Thymus (tissue), 11 donors: ENCODE data around the gene DMRTC2. TPM values are rescaled to one million over a fixed set of nuclear protein-coding genes. Genes with fewer than 3 reads are reported as not detected.

Experiments used
- DNase-seq, 9 donors: peaks; one replicate each; pipeline ENCODE4 v3.0.0-alpha.2; 2013; ENCODE audit warnings: low spot score in 9 of 9, low read depth in 6 of 9, missing footprints in 1 of 9
- H3K27ac ChIP-seq, 2 donors: one replicate each; pipeline ENCODE4 v1.5.1; 2013; ENCODE audit warnings: control low read depth in 1 of 2, low read depth in 1 of 2, low read length in 1 of 2, mild to moderate bottlenecking in 1 of 2, moderate library complexity in 1 of 2
- H3K27me3 ChIP-seq, 2 donors: one replicate each; pipeline ENCODE4 v1.5.1; 2013; ENCODE audit warnings: low read length in 1 of 2; ENCODE audit not compliant: control insufficient read depth in 2 of 2, insufficient read depth in 1 of 2
- H3K36me3 ChIP-seq, 2 donors: one replicate each; pipeline ENCODE4 v1.5.1; 2013; ENCODE audit warnings: low read length in 1 of 2, mild to moderate bottlenecking in 1 of 2, moderate library complexity in 1 of 2; ENCODE audit not compliant: control insufficient read depth in 2 of 2, insufficient read depth in 2 of 2
- H3K4me1 ChIP-seq, 2 donors: one replicate each; pipeline ENCODE4 v1.5.1; 2013; ENCODE audit warnings: low read length in 2 of 2; ENCODE audit not compliant: control insufficient read depth in 2 of 2, insufficient read depth in 2 of 2
- H3K4me3 ChIP-seq, 2 donors: one replicate each; pipeline ENCODE4 v1.5.1; 2013; ENCODE audit warnings: low read length in 2 of 2, control low read depth in 1 of 2, mild to moderate bottlenecking in 1 of 2
- H3K9me3 ChIP-seq, 2 donors: one replicate each; pipeline ENCODE4 v1.5.1; 2013; ENCODE audit warnings: low read length in 1 of 2, mild to moderate bottlenecking in 1 of 2; ENCODE audit not compliant: control insufficient read depth in 2 of 2, insufficient read depth in 1 of 2
- WGBS: extraction: QIAGEN DNeasy Blood & Tissue Kit; methylation state at CpG from one replicate; pipeline ENCODE4 v1.1.7; 2013; 5-methylcytosine and 5-hydroxymethylcytosine counted together
- polyA plus RNA-seq: library from polyadenylated mRNA; stranded (reverse); fragments of 200-250 nt; gene quantifications from one replicate; pipeline ENCODE4 v1.2.3, GENCODE V29; 2013
- total RNA-seq: library from RNA; stranded (reverse); fragments of 120-200 nt; gene quantifications from one replicate; pipeline ENCODE4 v1.2.4, GENCODE V29; 2013
- donor health status: healthy.

DMRTC2 gene
- total and polyA plus RNA-seq, 2 donors, result 0.07 TPM; not detected in 1

GRCh38 chr19:41897820-41898219 is 53.0 kb downstream of the DMRTC2 start:
- WGBS, result 97% methylated on average over 24 of the region's 24 CpGs
- Histone ChIP-seq H3K27ac (no peak overlapping the region), H3K4me3 (no peak overlapping the region), H3K9me3 (no peaks in the 10 kb centered on the region), H3K4me1 (peaks cover 0 to 2% of the 10 kb centered on the region in 2 donors), H3K27me3 (no peaks in the 10 kb centered on the region), H3K36me3 (peaks cover 80 to 84% of the 10 kb centered on the region in 2 donors)
- no peak for DNase-seq

- DNase-seq, result no peak
- Histone ChIP-seq H3K36me3 (peaks cover 81 to 84% of the 10 kb centered on the region in 2 donors), H3K27me3 (no peaks in the 10 kb centered on the region), H3K9me3 (no peaks in the 10 kb centered on the region), H3K4me3 (no peak overlapping the region), H3K27ac (no peak overlapping the region), H3K4me1 (no peaks in the 10 kb centered on the region)
- WGBS, result 97% methylated on average over 15 of the region's 15 CpGs
Measured at GRCh38 chr19:41898235-41898634, 53.4 kb downstream of the DMRTC2 start.

Other genes with a start within 250 kb of the DMRTC2 start
- gene CEACAM4, start 218.0 kb upstream of the DMRTC2 start, total RNA-seq, result 0.52 TPM
- gene CEACAM4, start 218.0 kb upstream of the DMRTC2 start, polyA plus RNA-seq, result 1.9 TPM
- 0.19 TPM for gene CEACAM7, start 156.8 kb upstream of the DMRTC2 start, total RNA-seq
- gene CEACAM7, start 156.8 kb upstream of the DMRTC2 start, polyA plus RNA-seq, result 1.8 TPM
- gene CEACAM5, start 136.4 kb upstream of the DMRTC2 start, total RNA-seq, result 0.09 TPM
- gene CEACAM5, start 136.4 kb upstream of the DMRTC2 start, polyA plus RNA-seq, result 1.9 TPM
- 1.4 TPM for gene CEACAM6, start 89.5 kb upstream of the DMRTC2 start, total RNA-seq
- 6.5 TPM for gene CEACAM6, start 89.5 kb upstream of the DMRTC2 start, polyA plus RNA-seq
- gene CEACAM3, start 48.5 kb upstream of the DMRTC2 start, total RNA-seq, result 0.99 TPM
- gene CEACAM3, start 48.5 kb upstream of the DMRTC2 start, polyA plus RNA-seq, result 1.5 TPM
- gene LYPD4, start 359 bp upstream of the DMRTC2 start, total RNA-seq, result not detected
- gene LYPD4, start 359 bp upstream of the DMRTC2 start, polyA plus RNA-seq, result 0.09 TPM
- 3,743 TPM for gene RPS19, start 15.2 kb downstream of the DMRTC2 start, total RNA-seq
- 3,799 TPM for gene RPS19, start 15.2 kb downstream of the DMRTC2 start, polyA plus RNA-seq
- 31.4 TPM for gene CD79A, start 32.2 kb downstream of the DMRTC2 start, total RNA-seq
- gene CD79A, start 32.2 kb downstream of the DMRTC2 start, polyA plus RNA-seq, result 74.4 TPM
- gene ARHGEF1, start 38.1 kb downstream of the DMRTC2 start, total RNA-seq, result 94.3 TPM
- gene ARHGEF1, start 38.1 kb downstream of the DMRTC2 start, polyA plus RNA-seq, result 630 TPM
- gene ERFL, start 83.4 kb downstream of the DMRTC2 start, total RNA-seq, result 0.09 TPM
- gene ERFL, start 83.4 kb downstream of the DMRTC2 start, polyA plus RNA-seq, result 3.5 TPM
- 116 TPM for gene RABAC1, start 114.3 kb downstream of the DMRTC2 start, total RNA-seq
- gene RABAC1, start 114.3 kb downstream of the DMRTC2 start, polyA plus RNA-seq, result 111 TPM
- 1.2 TPM for gene ATP1A3, start 149.2 kb downstream of the DMRTC2 start, total RNA-seq
- gene ATP1A3, start 149.2 kb downstream of the DMRTC2 start, polyA plus RNA-seq, result 2.6 TPM
- 0.33 TPM for gene GRIK5, start 225.2 kb downstream of the DMRTC2 start, total RNA-seq
- gene GRIK5, start 225.2 kb downstream of the DMRTC2 start, polyA plus RNA-seq, result 1.7 TPM
- 6.0 TPM for gene ZNF574, start 231.1 kb downstream of the DMRTC2 start, total RNA-seq
- gene ZNF574, start 231.1 kb downstream of the DMRTC2 start, polyA plus RNA-seq, result 5.7 TPM